Amniotic stem cell (primary cell): Measurements from ENCODE around the gene TWF2.

ENCODE experiments used
- DNase-seq: peaks from one replicate; lab custom pipeline; 2025; lab: John Stamatoyannopoulos, UW

The TWF2 gene

DNA sequence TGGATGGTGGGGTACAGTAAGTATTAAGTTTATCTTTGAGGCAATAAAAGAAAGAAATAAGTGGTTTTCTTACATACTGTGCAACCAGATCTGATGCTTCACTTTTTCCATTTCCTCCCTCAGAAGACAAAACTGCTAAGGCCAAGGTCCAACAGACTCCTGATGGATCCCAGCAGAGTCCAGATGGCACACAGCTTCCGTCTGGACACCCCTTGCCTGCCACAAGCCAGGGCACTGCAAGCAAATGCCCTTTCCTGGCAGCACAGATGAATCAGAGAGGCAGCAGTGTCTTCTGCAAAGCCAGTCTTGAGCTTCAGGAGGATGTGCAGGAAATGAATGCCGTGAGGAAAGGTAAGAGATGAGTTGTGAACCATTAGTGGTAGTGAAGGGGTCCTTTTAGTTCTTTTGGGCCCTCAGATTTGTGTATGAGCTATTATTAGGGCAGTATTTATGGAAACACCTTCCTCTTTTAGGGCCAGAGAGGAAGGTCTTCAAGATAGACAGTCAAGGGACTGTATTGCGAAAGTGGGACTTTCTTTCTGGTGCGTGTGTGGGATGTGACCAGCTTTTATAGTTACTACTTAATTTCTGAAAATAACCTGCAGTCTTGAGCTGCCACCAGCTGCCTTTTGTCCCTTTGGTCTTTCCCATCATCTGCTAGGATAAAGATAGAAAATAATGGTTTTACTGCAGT is 36.4 kb downstream of the TWF2 start:
- DNase-seq: no peak

DNA sequence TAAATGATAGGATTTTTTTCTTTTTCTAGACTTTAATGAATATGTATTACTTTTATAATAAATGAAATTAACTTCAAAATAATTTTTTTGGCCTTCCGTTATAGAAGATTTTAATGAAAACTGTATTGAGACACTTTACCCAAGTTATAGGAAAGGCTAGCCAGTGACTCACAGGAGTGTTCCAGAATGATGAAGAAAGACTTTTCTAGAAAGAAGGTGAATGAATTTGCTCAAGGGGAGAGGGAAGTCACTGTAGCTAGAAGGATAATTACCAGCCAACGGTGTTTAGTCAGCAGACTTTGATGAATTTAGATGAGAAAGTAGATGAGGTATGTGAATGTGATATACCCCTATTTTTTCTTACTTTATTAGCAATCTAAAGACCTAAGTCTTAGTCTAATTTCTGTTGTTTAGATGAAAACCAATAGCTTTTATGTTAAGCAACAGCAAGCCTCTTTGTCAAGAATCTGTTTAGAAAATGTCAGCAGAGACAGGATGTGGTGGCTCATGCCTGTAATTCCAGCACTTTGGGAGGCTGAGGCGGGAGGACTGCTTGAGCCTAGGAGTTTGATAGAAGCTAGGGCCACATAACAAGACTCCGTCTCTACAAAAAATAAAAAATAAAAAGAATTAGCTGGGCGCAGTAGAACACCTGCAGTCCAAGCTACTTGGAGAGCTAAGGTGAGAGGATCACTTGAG is 37.8 kb downstream of the TWF2 start:
- no peak for DNase-seq

DNA sequence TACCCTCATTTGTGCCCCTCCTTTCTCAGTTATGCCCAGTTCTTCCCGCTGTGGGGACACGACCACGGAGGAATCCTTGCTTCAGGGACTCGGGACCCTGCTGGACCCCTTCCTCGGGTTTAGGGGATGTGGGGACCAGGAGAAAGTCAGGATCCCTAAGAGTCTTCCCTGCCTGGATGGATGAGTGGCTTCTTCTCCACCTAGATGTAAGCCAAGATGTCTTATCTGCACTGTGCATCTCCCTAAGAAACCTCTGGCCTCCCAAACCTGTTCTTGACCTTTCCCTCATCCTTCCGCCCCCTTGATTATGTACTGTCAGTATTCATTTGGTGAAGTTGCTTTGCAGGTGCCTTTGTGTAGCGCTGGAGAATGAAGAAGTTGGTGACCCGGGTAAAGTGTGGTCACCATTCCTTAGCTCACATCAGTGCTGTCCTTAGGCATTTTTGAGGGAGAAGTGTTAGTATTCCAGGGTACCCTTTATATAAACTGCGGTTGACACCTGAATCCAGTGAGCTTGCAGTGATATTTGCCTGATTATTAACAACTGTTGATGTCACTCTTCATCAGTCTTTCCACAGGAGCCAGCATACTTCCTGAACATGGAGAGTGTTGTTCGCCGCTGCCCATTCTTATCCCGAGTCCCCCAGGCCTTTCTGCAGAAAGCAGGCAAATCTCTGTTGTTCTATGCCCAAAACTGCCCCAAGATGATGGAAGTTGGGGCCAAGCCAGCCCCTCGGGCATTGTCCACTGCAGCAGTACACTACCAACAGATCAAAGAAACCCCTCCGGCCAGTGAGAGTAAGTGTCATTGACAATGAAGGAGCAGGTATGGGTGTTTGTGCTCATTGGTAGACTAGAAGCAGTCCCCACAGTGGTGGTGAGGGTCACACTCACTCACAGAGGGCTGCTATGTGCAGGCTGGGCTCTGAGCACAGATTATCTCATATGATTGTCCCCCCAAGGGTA is 40.0 kb downstream of the TWF2 start:
- no peak for DNase-seq

DNA sequence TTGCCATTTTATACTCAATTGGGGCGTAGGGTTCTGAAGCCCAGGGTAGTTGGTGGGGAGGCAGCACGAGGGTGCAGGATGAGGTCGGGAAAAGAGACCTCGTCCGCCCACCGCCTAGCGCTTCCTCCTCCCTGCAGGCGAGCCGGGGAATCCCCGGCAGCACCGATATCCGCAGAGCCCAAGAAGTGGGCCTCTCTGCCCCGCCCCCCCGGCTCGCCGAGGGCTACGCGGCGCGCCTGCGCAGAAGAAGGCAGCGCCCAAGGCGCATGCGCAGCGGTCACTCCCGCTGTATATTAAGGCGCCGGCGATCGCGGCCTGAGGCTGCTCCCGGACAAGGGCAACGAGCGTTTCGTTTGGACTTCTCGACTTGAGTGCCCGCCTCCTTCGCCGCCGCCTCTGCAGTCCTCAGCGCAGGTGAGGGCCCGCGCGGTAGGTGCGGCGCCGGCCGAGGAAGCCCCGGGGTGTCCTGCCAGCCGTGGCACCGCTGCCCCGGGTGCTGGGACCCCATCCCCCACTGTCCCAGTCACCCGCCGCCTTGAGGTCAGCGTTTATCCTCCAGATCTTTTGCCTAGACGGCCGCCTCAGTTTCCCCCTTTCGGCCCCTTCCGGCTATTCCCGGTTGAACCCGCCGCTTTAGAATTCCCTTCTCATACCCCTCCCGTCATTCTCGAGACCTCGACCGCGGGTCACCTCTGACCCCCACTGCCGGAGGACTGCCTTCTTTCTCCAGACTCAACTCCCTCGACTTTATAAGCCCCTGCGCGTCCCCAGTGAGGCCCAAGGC is 40.9 kb downstream of the TWF2 start, which contains the start of gene ALAS1:
TSS of gene ALAS1 (plus strand) at position 319 of the 784 bp plus-strand sequence. CDS start 1,082 bp downstream, outside the sequence.
- DNase-seq: peak; percentile 71

DNA sequence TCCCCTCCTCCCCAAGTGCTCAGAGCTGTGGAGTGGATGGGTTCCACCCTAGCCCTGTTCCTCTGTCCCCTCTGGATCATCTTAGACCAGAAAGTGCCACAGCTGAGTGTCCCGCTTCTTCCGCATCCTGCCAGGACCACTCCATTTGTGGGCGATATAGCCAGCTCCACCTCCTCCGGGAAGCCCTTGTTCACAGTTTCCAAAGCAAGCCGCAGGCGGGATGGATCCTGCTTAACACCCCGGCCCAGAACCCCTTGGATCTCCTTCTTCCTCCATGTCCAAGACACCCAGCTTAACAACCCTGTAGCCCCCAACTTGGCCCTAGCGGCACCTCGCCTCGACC is 41.5 kb downstream of the TWF2 start:
- DNase-seq: no peak

DNA sequence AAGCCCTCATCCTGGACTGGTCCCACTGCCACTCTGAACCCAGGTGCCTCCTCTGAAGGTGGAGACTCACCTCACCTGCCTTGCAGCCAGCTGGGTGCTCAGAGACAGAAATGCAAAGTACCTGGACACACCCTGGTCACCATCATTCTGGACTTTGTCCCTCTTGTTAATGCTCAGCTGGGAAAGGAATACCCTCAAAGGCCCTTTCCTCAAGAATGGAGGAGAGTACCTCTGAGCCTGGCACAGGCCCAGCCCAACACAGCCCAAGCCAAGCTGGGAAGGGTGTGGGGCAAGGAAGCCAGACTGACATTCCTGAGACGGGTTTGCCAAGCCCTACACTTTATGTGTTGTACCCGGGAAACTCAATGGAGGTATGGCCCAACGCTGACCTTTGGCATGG is 42.0 kb downstream of the TWF2 start:
- DNase-seq: no peak

DNA sequence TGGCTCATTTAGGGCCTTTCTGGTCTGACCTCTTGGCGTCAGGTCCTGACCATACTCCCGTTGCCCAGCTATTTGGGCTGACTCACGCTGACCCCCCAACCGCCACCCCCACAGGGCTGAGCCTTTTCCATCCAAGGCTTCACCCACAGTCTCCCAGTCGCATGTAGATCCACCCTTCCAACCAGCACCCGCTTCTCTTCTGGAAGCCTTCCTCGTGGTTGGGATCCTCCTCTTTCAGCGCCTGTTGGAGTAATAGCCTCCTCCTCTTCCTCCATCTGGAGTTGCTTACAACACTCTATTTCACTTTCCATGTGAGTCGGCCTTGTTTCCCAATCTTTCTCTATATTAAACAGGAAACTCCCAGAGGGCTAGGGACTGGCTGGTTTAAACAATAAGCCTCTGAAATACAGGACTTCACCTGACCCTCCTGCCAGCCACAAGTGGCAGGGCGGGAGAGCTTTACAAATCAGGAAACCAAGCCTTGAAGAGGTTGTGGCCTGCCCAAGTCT is 43.1 kb downstream of the TWF2 start:
- no peak for DNase-seq

DNA sequence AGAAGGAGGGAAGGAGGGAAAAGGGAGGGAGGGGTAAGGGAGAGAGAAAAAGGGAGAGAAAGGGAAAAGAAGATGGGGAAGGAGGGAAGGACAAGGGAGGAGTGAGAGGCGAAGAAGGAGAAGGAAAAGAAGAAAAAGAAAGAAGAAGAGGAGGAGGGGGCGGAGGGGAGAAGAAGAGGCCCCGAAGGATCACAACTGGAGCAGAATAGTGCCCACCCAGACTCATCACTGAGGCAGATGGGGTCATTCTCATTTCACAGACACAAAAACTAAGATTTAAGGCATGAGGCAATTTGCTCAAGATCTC is 43.7 kb downstream of the TWF2 start:
- no peak for DNase-seq

DNA sequence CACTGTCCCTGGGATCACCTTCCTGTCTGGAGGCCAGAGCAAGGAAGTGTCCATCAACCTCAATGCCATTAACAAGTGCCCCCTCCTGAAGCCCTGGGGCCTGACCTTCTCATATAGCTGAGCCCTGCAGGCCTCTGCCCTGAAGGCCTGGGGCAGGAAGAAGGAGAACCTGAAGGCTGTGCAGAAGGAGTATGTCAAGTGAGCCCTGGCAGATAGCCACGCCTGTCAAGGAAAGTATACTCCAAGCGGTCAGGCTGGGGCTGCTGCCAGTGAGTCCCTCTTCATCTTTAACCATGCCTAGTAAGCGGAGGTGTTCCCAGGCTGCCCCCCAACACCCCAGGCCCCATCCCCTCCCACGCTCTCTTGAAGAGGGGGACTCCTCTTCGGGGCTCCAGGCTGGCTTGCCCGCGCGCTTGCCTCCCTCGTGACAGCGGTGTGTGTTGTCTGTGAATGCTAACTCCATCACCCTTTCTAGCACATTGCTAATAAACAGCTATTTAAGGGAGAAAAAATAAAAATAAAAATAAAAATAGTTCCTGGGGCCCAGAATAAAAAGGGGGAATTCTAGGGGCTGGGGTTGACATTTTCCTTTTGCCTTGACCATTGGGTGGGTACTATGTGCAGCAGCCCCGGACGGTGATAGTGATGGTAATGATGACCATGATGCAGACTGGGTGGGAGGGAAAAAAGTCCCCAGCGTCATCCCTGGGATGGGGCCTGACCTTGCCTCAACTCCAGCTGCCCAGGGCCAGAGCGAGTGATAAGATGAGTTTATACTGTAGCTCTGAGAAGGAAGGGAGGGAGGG is 44.3 kb downstream of the TWF2 start:
- DNase-seq: no peak

DNA sequence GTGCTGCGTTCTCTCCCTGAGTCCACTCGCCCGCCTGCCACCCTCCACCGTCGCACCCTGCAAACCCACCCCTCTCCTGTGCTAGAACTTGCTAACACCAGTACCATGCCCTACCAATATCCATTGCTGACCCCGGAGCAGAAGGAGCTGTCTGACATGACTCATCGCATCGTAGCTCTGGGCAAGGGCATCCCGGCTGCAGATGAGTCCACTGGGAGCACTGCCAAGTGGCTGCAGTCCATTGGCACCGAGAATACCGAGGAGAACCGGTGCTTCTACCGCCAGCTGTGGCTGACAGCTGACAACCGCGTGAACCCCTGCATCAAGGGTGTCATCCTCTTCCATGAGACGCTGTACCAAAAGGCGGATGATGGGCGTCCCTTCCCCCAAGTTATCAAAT is 45.9 kb downstream of the TWF2 start:
- DNase-seq: peak; percentile 23

DNA sequence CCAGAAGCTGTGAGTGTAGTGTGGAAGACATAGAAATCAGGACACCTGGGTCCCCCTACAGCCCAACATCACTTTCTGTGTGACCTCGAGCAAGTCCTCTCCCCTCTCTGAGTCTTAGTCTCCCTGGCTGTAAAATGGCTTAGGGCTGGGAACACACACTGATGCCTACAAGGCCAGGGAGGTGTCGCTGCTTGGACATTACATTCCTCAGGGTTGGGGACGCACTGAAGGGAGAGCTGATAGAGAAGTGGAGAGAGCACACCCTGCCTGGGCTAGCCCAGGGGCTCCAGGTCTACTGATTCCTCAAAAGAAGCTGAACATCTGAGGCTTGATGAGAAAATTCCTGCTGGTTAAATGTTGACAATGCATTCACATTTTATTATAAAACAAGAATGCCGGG is 47.3 kb downstream of the TWF2 start:
- no peak for DNase-seq

DNA sequence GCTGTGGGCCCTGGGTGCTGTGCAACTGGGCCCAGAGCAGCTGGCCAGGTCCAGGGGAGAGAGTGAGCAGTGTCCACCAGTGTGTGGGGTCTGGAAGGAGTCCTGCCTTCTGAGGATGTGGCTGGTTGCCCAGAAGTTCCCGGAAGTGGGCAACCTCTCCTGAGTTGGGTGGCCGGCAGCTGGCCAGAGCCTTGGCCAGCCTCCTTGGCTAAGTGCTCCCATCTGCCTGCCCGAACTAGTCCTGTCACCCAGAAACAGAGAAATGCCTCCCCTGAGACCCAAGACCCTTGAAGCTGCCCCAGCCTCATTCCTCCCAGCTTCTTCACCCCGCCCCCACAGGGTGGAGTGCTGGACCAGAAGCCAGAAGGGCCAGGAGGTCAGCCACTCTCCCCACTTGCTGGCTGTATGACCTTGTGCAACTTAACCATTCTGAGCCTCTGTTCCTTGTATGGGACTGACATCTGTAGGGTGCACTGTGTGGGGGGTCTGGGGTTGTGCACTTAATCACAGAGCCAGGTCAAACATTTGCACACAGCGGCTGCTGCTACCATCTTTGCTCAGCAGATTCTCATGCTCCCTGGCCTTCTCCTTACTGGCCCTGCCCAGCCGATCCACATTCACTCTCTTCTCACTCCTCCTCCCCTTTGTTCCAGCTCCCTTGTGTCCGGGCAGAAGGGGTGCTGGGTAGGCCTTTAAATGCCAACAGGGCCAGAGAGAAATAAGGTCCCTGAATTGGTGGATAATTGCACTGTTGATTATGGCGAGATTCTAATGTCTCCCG is 48.5 kb downstream of the TWF2 start:
- DNase-seq: no peak

DNA sequence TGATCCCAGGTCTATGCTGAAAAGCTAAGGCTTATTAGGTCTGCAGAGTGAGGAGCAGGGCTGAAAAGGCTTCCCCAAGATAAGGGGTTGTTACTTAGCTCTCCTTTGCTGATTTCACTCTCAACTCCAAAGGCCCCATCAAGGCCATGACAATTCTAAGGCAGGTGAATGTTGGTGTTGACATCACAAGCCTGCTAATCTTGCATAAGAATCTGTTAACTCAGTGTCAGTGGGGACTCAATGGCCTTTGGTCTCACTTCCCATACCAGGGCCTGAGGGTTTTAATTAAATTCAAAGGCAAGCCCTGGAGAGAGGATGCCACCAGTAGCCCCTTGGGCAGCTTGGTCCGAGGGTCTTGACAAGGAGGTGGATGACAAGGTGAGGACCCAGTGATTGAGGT is 50.4 kb downstream of the TWF2 start:
- no peak for DNase-seq

DNA sequence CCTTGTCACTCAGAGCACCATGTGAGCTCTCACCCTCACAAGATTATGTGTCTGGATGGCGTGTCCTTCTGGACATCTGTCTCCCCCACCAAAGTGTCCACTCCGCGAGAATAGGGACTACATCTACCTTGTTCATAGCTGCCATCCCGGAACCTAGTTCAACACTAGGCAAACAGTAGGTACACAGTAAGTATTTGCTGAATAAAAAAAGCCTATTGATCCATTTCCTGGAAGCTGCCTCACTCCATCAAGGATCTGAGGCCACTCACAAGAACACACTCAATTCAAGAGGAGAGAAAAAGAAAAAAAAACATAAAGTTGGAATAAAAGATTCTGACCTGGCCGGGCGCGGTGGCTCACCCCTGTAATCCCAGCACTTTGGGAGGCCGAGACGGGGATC is 52.2 kb downstream of the TWF2 start:
- DNase-seq: no peak

DNA sequence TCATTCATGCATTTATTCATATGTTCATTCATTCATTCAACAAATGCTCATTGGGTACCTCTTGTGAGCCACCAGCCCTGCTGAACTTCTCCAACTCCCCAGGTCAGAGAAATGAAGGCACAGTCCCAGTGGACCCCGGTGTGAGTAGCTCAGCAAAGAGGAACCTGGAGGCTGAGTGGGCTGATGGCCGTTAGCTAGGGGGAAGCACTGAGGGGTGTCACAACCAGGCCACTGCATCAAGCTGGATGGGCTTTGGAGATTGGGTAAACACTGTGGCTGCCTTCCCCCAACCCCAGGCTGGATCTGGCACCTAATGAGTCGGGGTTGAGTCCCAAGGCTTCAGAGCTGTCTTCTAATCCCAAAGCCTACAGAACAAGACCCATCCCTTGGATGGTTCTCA is 53.1 kb downstream of the TWF2 start:
- DNase-seq: no peak

DNA sequence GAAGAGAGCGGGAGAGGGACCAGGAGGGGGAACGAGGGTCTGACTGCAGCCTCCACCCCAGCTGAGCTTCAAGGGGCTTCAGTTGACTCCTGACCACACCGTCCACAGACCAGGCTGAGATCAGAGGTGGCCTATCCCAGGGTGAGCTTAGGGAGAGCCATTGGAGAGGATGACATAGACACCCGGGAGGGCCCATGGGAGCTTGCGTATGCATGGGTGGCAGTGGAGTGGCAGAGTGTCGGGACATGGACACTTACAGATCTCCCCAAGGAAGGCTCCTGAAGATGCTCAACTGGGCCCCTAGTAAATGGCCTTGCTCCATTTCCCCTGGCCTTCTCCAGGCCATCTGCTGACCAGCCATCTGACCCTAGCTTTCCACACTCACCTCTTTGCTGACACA is 53.6 kb downstream of the TWF2 start:
- DNase-seq: no peak

DNA sequence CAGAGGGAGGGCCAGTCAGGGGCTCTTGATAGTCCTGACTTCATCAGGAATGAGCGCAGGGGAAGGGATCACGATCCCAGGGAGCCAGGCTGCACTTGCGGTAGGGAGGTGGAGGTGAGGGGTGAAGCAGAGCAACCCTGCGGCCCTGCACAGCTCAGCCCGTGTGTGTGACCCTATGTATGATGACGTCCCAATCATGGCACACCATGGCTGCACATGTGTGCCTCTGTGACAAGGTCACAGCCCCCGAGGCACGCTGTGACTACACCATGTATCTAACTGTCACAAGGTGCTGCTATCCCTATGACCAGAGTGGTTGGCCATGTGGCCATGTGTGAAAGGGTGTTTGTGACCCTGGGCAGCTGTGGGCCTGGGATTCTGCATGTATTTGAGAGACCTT is 54.3 kb downstream of the TWF2 start:
- DNase-seq: no peak

DNA sequence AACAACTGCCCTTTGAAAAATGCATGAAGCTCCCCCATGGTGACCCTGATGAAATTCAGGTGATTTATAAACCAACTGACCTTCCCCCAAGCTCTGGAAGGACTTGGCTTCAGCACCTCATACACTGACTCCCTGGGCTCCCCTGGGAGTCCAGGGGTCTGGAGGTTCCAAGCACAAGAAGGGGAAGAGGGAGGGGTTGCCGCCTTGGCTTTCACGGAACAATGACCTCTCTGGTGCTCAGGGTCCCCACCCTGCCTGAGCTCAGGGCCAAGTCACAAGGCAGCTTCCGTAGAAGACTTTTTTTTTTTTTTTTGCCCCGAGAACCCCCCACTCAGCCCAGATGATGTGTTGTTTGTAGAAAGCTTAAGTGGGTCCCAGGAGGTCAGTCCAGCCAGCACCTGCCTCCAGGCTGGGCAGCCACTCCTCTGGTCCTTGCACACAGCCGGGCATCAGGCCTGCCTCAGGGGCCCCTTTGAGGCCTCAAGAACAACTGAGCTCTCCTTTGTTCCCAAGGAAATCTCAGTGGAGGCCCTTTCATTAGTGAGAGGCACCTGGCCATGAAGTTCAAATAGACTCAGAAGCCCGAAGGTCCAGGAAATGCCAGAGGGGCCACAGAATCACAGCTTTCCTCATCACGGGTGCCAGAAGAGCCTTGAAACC is 55.0 kb downstream of the TWF2 start:
- DNase-seq: no peak

DNA sequence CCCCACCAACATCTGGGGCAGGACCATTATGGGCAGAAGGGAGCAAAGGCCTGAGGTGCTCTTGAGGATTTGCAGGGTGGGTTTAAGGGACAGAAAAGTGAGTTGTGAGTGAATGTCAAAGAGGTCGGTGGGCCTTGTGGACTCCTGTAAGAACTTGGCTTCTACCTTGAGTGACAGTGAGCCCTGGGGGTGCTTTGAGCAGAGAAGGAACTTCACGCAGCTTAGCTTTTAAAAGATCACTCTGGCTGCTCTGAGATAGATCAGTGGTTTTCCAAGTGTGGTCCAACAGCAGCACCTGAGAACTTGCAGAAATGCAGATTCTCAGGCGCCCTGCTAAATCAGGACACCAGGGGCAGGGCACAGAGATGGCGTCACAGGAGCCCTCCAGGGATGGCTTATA is 56.3 kb downstream of the TWF2 start:
- no peak for DNase-seq

DNA sequence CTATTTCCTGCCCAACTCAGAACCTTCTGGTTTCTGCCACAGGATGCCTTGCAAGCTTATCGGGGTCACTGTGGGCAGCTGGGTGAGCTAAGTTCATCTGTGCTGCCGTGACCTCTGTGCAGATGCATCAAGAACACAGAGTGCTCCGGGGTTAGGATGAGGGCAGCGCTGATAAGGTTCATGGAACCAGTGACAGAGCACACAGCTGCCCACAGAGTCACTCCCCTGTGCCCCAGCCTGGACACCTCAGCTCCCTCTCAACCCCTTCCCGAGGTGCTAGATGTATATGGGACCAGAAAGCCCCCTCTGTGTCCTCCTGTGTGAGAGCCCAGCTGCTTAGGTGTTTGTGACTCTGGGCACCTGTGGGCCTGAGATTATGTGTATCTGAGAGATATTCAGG is 56.8 kb downstream of the TWF2 start:
- no peak for DNase-seq
